Endothelial cell of umbilical vein (primary cell): ENCODE results near the gene USH2A. TPM values are rescaled to one million over a fixed set of nuclear protein-coding genes. Genes with fewer than 3 reads are reported as not detected.

ENCODE experiments used
- BruUV-seq: library from RNA; stranded (reverse); fragments of 400-500 nt; replicated peaks from 2 replicates; lab custom pipeline; 2021; lab: Mats Ljungman, UMichigan
- CTCF ChIA-PET: fragments of 300-600, 350-600 bp; sonication (Branson Sonifier 250); formaldehyde crosslinking; loops from one replicate; lab custom pipeline; 2021; ENCODE audit warnings: antibody characterized with exemption, inconsistent platforms; lab: Charles Lee
- POLR2A ChIA-PET: fragments of 300-600, 350-600 bp; sonication (Branson Sonifier 250); formaldehyde crosslinking; loops from one replicate; lab custom pipeline; 2021; ENCODE audit warnings: antibody characterized with exemption, inconsistent platforms; lab: Charles Lee
- DNase-seq: peaks from one replicate; pipeline ENCODE4 v3.0.0-alpha.2; 2011; ENCODE audit warnings: low read depth, low spot score
- FAIRE-seq: peaks from 2 replicates; lab custom pipeline; 2011; peaks lifted over from hg19 to GRCh38; lab: Jason Lieb, UNC
- H2AFZ ChIP-seq: 2 replicates; pipeline ENCODE4 v1.6.0; 2012; ENCODE audit warnings: low read depth, low read length, control low read depth, inconsistent platforms
- H3K27ac ChIP-seq: 2 replicates; pipeline ENCODE4 v1.5.1; 2011; ENCODE audit warnings: low read depth, mild to moderate bottlenecking, control low read depth, low read length, moderate library complexity; ENCODE audit not compliant: insufficient read depth
- H3K27me3 ChIP-seq, 2 experiments: 2 replicates each; pipeline versions ENCODE4 v1.6.0 to v1.6.1; 2011; ENCODE audit warnings: low read length in 2 of 2, mixed read lengths in 1 of 2; ENCODE audit not compliant: control insufficient read depth in 2 of 2, insufficient read depth in 2 of 2
- H3K36me3 ChIP-seq, 2 experiments: 2 replicates in 1 of 2; 3 replicates in 1 of 2; pipeline ENCODE4 v1.5.1; 2011; ENCODE audit warnings: low read length in 2 of 2, mild to moderate bottlenecking in 1 of 2, moderate library complexity in 1 of 2; ENCODE audit not compliant: control insufficient read depth in 2 of 2, insufficient read depth in 2 of 2; ENCODE audit errors: extremely low read depth in 1 of 2
- H3K4me1 ChIP-seq: 3 replicates; pipeline ENCODE4 v1.5.1; 2011; ENCODE audit warnings: mild to moderate bottlenecking, low read length; ENCODE audit not compliant: control insufficient read depth, insufficient read depth; ENCODE audit errors: extremely low read depth
- H3K4me2 ChIP-seq: 2 replicates; pipeline ENCODE4 v1.6.1; 2011; ENCODE audit warnings: low read length, control low read depth, mixed read lengths; ENCODE audit not compliant: insufficient read depth
- H3K4me3 ChIP-seq, 3 experiments: fragments of 200-600 bp in 1 of 3; sonication (generic), shearing (Covaris generic) in 1 of 3; replicated peaks in 1 of 3; 2 replicates each; pipeline ENCODE4 v1.5.1; 2011 to 2016; ENCODE audit warnings: control low read depth in 3 of 3, low read length in 3 of 3, mild to moderate bottlenecking in 2 of 3, inconsistent platforms in 1 of 3, low read depth in 1 of 3, moderate library complexity in 1 of 3; ENCODE audit not compliant: insufficient read depth in 1 of 3
- H3K79me2 ChIP-seq: 2 replicates; pipeline ENCODE4 v1.6.0; 2012; ENCODE audit warnings: low read length, inconsistent platforms; ENCODE audit not compliant: control insufficient read depth, insufficient read depth
- H3K9ac ChIP-seq: replicated peaks from 2 replicates; pipeline ENCODE3; 2011; ENCODE audit warnings: low read length, control low read depth; ENCODE audit not compliant: insufficient read depth; ENCODE audit errors: extremely low read depth
- H3K9me1 ChIP-seq: replicated peaks from 3 replicates; pipeline ENCODE4 v1.6.0; 2011; ENCODE audit warnings: mild to moderate bottlenecking, low read length; ENCODE audit not compliant: control insufficient read depth, insufficient read depth; ENCODE audit errors: extremely low read depth
- H3K9me3 ChIP-seq: replicated peaks from 2 replicates; pipeline ENCODE4 v1.5.1; 2012; ENCODE audit warnings: low read length, inconsistent platforms; ENCODE audit not compliant: control insufficient read depth, insufficient read depth
- H4K20me1 ChIP-seq: replicated peaks from 2 replicates; pipeline ENCODE3; 2011; ENCODE audit warnings: mild to moderate bottlenecking, low read length; ENCODE audit not compliant: control insufficient read depth, insufficient read depth; ENCODE audit errors: extremely low read depth
- EZH2 ChIP-seq: IDR thresholded peaks from 2 replicates; pipeline ENCODE4 v1.6.1; 2012; ENCODE audit warnings: borderline replicate concordance, low read depth, mild to moderate bottlenecking, moderate library complexity, low read length, inconsistent platforms; ENCODE audit not compliant: severe bottlenecking
- FOS ChIP-seq: IDR thresholded peaks from 2 replicates; pipeline ENCODE4 v1.6.1; 2011; ENCODE audit warnings: mild to moderate bottlenecking, low read length, moderate library complexity, borderline replicate concordance; ENCODE audit not compliant: insufficient read depth
- MYC ChIP-seq: IDR thresholded peaks from one replicate; pipeline ENCODE4 v1.6.1; 2011; ENCODE audit warnings: mild to moderate bottlenecking, low read depth, low read length
- POLR2A ChIP-seq: IDR thresholded peaks from 2 replicates; pipeline ENCODE4 v1.6.1; 2012; ENCODE audit warnings: low read depth, mild to moderate bottlenecking, control low read depth, low read length
- POLR2AphosphoS5 ChIP-seq: IDR thresholded peaks from 2 replicates; pipeline ENCODE4 v1.6.1; 2012; ENCODE audit warnings: low read depth, mild to moderate bottlenecking, control low read depth, low read length, moderate library complexity; ENCODE audit not compliant: insufficient read depth
- dilution Hi-C: fragments of 300-500 bp; cut with MboI; formaldehyde crosslinking; loops from one replicate; pipeline ENCODE4 v1.15.0; 2019; ENCODE audit warnings: low sequenced_read_pairs; ENCODE audit not compliant: extremely low pct_ligation_motif_present
- intact Hi-C: fragments of 100-400 bp; cut with micrococcal nuclease; formaldehyde crosslinking; loops from one replicate; pipeline ENCODE4 v1.10.0; 2022
- polyA plus RNA-seq, 4 experiments: library from polyadenylated mRNA; depleted of rRNA in 3 of 4; stranded (reverse) in 3 of 4; unstranded in 1 of 4; fragments of >200 nt; gene quantifications; 2 replicates each; pipeline versions ENCODE4 v1.2.1 to v1.2.3, GENCODE V29; 2011 to 2012; ENCODE audit warnings: missing spikeins in 1 of 4
- total RNA-seq: library from RNA; stranded (reverse); gene quantifications from 2 replicates; pipeline ENCODE4 v1.2.3, GENCODE V29; 2021
- TF ChIP-seq, protein P1 (sequence below), 2 donors: IDR thresholded peaks; 1 replicate in 1 of 2; 2 replicates in 1 of 2; pipeline ENCODE4 v1.5.1; 2011; ENCODE audit warnings: low read length in 2 of 2, mild to moderate bottlenecking in 2 of 2, moderate library complexity in 2 of 2, control low read depth in 1 of 2, inconsistent platforms in 1 of 2, low read depth in 1 of 2; ENCODE audit not compliant: insufficient read depth in 1 of 2; ENCODE audit errors: extremely low read depth in 1 of 2
- TF ChIP-seq, protein P2 (sequence below): IDR thresholded peaks from 2 replicates; pipeline ENCODE4 v1.6.1; 2011; ENCODE audit not compliant: insufficient read depth, insufficient read length

Gene USH2A
- total and polyA plus RNA-seq, 2 donors (not counting 3 experiments of a cell fraction or from before 2014, with no cell fraction given): not detected

DNA sequence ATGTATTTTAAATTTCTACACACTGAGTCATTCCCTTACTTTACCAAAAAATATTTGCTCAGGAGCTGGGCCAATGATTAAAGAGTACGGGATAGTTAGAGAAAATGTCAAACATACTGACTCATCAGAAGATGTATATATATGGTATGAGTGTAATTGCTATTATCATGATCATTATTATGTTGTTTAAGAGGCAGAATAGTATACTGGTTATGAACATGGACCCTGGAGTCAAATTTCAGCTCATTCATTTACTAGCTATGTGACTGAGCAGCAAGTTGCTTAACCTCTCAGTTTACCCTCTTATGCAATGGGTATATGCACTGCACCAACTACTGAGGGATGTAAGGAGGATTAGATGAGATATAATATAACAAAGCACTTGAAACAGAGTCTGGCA lies 41.2 kb upstream of the USH2A start:
- H3K9me1 ChIP-seq: no peaks in the 10 kb centered on the region
- no peaks in the 10 kb centered on the region for H4K20me1 ChIP-seq
- CTCF ChIA-PET: no interaction called here
- DNase-seq: no peak
- H3K27me3 ChIP-seq: no peaks in the 10 kb centered on the region
- H3K9me3 ChIP-seq: no peaks in the 10 kb centered on the region
- no TSS peak for BruUV-seq
- H3K4me2 ChIP-seq: no peak overlapping the region
- POLR2A ChIA-PET: no interaction called here
- H3K36me3 ChIP-seq: no peaks in the 10 kb centered on the region
- H3K27ac ChIP-seq: no peak overlapping the region
- intact Hi-C loops: no loop called here
- dilution Hi-C loops: no loop called here
- no peak for FAIRE-seq
- no peak overlapping the region for H2AFZ ChIP-seq
- TF ChIP-seq MYC (no peak), POLR2A (no peak), FOS (no peak), EZH2 (no peak), POLR2AphosphoS5 (no peak)
- TF ChIP-seq, protein P1, sequence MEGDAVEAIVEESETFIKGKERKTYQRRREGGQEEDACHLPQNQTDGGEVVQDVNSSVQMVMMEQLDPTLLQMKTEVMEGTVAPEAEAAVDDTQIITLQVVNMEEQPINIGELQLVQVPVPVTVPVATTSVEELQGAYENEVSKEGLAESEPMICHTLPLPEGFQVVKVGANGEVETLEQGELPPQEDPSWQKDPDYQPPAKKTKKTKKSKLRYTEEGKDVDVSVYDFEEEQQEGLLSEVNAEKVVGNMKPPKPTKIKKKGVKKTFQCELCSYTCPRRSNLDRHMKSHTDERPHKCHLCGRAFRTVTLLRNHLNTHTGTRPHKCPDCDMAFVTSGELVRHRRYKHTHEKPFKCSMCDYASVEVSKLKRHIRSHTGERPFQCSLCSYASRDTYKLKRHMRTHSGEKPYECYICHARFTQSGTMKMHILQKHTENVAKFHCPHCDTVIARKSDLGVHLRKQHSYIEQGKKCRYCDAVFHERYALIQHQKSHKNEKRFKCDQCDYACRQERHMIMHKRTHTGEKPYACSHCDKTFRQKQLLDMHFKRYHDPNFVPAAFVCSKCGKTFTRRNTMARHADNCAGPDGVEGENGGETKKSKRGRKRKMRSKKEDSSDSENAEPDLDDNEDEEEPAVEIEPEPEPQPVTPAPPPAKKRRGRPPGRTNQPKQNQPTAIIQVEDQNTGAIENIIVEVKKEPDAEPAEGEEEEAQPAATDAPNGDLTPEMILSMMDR (IDR thresholded peaks at IDR 0.05; ENCODE audit: extremely low read depth in 1 of 2, insufficient read depth in 1 of 2, low read depth in 1 of 2, low read length in 2 of 2): no peak
- TF ChIP-seq, protein P2, sequence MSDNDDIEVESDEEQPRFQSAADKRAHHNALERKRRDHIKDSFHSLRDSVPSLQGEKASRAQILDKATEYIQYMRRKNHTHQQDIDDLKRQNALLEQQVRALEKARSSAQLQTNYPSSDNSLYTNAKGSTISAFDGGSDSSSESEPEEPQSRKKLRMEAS: no peak
- no peak overlapping the region for H3K9ac ChIP-seq
- no peak overlapping the region for H3K4me3 ChIP-seq
- H3K79me2 ChIP-seq: no peaks in the 10 kb centered on the region
- no peaks in the 10 kb centered on the region for H3K4me1 ChIP-seq
